GDM1 (cell line): Measurements from ENCODE around the gene CCR3.

ENCODE experiments used
- DNase-seq: peaks from one replicate; lab custom pipeline; 2025; lab: John Stamatoyannopoulos, UW

The CCR3 gene

DNA sequence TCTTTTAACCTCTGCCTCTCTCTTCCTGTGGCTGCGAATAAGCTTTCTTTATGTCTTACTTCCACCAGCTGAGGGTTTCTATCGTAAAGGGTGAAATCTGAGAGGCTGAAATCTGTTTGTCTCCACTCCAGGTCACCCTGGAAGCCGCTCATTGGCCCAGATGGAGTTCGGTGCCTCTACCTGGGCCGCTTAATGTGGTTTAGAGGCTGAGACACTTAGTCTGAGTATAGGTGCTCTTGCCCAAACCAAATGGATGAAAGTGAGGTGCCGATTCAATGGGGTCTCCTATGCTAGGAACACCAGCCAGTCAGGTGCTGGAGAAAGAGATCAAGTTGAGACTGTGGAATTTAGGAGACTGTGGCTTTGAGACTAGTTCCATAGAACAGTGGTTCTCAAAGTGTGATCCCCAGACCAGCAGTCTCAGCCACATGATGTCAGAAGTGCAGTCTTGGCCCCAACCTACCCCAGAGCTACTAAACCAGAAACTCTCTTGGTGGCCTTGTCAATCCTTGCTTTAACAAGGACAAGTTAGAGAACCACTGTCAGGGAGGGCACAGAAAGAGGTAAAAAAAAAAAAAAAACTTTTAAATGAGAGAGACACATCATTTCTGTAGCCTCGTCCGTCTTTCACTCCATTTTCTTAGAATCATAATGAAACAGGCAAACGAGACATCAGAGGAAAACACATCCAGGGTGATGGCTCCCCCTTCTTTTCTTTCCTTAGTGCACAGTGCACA, 56.8 kb downstream of the CCR3 start:
- no peak for DNase-seq

DNA sequence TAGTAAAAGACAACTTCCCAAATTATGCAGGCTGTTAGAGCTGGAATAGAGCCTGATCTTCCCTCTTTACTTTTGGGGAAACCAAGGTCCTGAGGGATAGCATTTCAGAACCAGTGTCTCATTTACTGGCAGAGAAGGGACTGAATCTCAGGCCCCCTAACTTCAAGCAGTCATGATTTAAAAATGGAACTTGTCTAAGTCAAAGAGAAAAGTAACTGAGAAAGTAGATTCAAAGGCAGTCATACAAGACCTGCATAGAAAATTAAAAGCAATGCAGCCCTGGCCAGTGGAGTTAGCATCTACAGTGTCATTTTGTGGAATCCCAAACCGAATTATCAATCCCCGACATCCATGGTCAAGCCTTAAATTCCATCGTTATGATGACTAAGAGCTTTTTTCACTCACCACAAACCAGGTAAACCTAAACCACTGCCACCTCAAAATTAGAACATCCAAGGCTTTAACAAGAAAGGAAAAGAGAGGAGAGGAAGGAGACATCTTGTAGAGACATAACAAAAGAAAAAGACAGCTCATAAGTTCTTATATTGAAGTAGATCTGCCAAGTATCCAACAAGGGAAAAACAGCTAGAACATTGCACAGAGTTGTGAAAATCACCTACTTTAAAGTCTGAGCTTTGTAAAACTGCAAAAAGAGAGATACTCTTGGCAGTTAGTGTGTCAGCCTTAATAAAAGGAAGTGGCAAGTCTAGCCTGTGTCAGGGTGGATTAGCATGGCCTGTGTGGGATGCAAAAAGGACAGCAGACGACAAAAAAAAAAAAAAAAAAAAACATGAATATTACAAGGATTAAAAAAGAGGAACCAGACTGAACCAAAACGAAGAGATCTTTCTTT, 57.6 kb downstream of the CCR3 start:
- DNase-seq = peak; percentile 73

- DNase-seq = no peak
These were observed 58.2 kb downstream of the CCR3 start for GRCh38 chr3:46300461-46300789.

GRCh38 chr3:46301122-46301835, 59.0 kb downstream of the CCR3 start:
- DNase-seq = no peak

GRCh38 chr3:46303240-46303639, 61.0 kb downstream of the CCR3 start:
- DNase-seq = no peak

DNA sequence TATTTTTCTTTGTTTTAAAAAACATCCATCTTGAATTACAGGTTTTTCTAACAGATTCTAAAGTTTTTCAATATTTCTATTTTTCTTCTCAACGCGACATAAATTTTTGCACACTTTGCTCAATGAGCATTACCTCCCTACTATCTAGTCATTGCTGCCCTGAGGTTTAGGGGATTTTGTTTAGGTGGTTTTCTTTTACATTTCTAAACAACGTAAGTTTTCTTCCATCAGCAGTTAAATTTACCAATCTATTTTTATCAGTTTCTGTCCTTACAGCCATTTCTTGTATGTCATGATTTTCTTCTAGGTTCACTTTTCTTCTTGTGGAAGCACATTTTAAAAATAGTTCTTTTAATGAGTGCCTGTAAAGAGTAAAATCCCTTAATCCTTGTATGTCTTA, 62.5 kb downstream of the CCR3 start:
- DNase-seq = no peak

DNA sequence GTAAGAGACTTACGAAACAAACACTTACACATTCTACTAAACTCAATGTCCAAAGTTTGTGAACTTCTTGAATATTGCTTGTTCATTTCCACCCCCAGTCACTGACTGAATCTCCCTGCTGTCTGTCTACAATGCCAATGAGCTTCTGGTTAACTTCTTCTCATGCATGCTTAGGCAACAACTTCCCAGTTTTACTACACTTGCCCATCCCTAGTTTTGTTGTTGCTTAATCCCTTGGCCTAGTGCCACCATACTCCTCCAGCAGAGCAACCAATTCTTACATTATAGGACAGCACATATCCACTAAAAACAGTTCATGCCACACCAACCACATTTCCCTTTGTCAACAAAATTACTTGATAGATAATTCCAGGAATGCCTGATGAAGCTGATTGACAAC, 70.7 kb downstream of the CCR3 start:
- DNase-seq = no peak

DNA sequence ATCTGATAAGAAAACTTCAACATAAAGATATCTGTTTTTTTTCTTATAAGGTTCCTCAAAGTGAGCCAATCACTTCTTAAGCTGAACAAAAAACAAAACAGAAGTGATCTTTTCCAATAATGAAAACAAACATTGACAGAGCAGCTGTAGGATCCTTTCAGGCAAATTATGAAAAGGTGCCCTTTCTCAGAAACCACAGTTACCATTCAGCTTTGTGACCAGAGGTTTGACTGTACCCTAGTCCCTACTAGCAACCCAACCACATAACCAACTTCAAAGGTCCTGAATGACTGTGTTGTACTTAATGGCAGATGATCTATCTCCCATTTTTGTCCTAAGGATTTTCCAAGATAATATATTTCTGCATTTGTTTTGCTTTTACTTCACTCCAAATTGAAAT, 72.3 kb downstream of the CCR3 start:
- DNase-seq = no peak

DNA sequence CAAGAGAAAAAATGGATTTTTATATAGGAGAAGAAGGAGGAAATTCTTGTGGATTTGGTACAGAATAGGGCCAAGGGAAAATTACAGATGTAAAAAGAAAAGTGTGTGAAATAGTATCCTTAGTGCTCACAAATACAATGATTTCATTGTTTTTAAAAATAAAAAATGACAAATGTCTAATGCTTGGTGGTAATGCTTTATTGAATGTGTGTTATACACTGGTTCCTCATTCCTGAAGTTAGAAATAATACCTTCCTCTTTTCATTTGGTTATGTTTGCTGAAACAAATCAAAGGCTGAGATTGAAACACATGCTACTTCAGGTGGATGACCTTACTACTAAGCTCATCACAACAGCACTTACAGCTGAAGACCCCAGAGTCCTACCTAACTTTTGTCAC, 73.9 kb downstream of the CCR3 start:
- no peak for DNase-seq
